ENCODE data around the gene FAM117A.
"Not testable (repeated sequence)": the region's sequence is repeated elsewhere in the genome, so short reads cannot be mapped to it uniquely, and the experiment has no call there.

GRCh38 chr17:49673679-49674078 lies 90.3 kb downstream of the FAM117A start:
- TF ChIP-seq CTCF (IDR thresholded peaks at IDR 0.05 in 2 of 3, conservative IDR thresholded peaks at IDR 0.05 in 1 of 3; ENCODE audit: control insufficient read depth in 2 of 3, extremely low read depth in 1 of 3, insufficient read depth in 1 of 3, low read depth in 3 of 3, low read length in 3 of 3); SP1 (IDR thresholded peaks at IDR 0.05; ENCODE audit: low read depth, low read length); NFIC (IDR thresholded peaks at IDR 0.05; ENCODE audit: low read depth, low read length); MXI1 (IDR thresholded peaks at IDR 0.05; ENCODE audit: low read depth, low read length): not testable (repeated sequence)

Measured in GM12878 (cell line).